HG03039 (cell line): Measurements from ENCODE around the gene SPATA17.

Experiments used
- ATAC-seq: cut with Tn5 transposase; IDR thresholded peaks from one replicate; pipeline ENCODE4 v1.9.1; 2021; ENCODE audit warnings: mild to moderate bottlenecking, moderate library complexity; ENCODE audit not compliant: unreplicated experiment

SPATA17 gene

DNA sequence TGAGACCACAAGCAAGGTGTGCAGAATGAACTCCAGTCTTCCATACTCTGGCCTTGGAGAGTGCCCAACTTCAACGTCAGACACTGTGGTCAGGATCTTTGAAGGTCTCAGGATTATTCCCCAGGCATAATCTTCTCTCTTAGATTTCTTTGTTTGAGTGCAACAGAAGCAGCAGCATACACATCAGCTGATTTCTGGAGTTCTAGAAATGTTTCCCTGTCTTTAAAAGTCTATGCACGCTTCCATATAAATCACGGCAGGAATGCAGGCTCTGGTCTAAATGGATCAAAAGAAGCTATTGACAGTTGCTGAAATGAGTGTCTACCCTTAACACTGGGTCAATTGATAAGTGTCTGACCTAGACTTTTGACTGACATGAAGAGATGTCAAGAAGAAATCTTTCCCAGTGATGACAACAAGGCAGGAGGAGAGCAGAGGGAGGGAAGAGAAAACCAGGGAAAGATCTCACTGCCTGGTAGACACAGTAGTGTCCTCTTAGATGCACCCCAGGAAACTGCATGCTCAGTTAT is 279.7 kb downstream of the SPATA17 start:
- ATAC-seq: no peak

GRCh38 chr1:217911908-217912307 is 280.8 kb downstream of the SPATA17 start:
- ATAC-seq: no peak

GRCh38 chr1:217917281-217917887 is 286.2 kb downstream of the SPATA17 start:
- ATAC-seq: no peak

GRCh38 chr1:217919683-217920388 is 288.7 kb downstream of the SPATA17 start:
- ATAC-seq: no peak
